Measurements from ENCODE around the gene SIMC1.

The SIMC1 gene

GRCh38 chr5:176365351-176366231, 127.4 kb downstream of the SIMC1 start, which contains the start of gene ARL10:
Gene ARL10 (plus strand): TSS chr5:176365487. CDS start chr5:176365564, 77 bp downstream.
- no peak for TF ChIP-seq EZH2phosphoT487 (conservative IDR thresholded peaks at IDR 0.05; ENCODE audit: low read length)
- no peak for TF ChIP-seq CTCF (IDR thresholded peaks at IDR 0.05; ENCODE audit: insufficient read depth, low read length, poor library complexity, severe bottlenecking)
- Histone ChIP-seq H3K9ac (ENCODE audit: low read length) (no peak within 1 kb of the TSS), H2AFZ (ENCODE audit: low read depth, low read length, severe bottlenecking) (no peak within 1 kb of the TSS)

GRCh38 chr5:176366232-176366894, 128.1 kb downstream of the SIMC1 start:
- TF ChIP-seq CTCF (IDR thresholded peaks at IDR 0.05; ENCODE audit: insufficient read depth, low read length, poor library complexity, severe bottlenecking), result no peak
- no peak for TF ChIP-seq EZH2phosphoT487 (conservative IDR thresholded peaks at IDR 0.05; ENCODE audit: low read length)
- no peaks in the 10 kb centered on the region for H3K36me3 ChIP-seq (ENCODE audit: low read length)
- no peaks in the 10 kb centered on the region for H3K9me2 ChIP-seq (replicated peaks; ENCODE audit: insufficient read depth, low read length)
- H3K4me3 ChIP-seq (ENCODE audit: insufficient read depth, low read length, poor library complexity, severe bottlenecking), result no peak overlapping the region
- H3K4me2 ChIP-seq (ENCODE audit: low read depth, low read length, poor library complexity, severe bottlenecking), result no peak overlapping the region
- no peaks in the 10 kb centered on the region for H3K27me3 ChIP-seq (ENCODE audit: low read length)
- H3F3A ChIP-seq (ENCODE audit: insufficient read depth), result peaks cover 8% of the 10 kb centered on the region; the same call in 1 of the 2 replicates
- no peak overlapping the region for H3K9ac ChIP-seq (ENCODE audit: low read length)
- H3K9me3 ChIP-seq (ENCODE audit: insufficient read depth, low read length), result no peaks in the 10 kb centered on the region
- no peak overlapping the region for H2AFZ ChIP-seq (ENCODE audit: low read depth, low read length, severe bottlenecking)
- no peaks in the 10 kb centered on the region for H4K20me1 ChIP-seq (ENCODE audit: low read depth, low read length)
- H3K27ac ChIP-seq (ENCODE audit: low read depth, low read length), result no peak overlapping the region
- peaks cover under 1% of the 10 kb centered on the region; the same call in 1 of the 2 replicates for H3K79me2 ChIP-seq (ENCODE audit: insufficient read depth, low read length)

More at GRCh38 chr5:176365351-176366231, 127.4 kb downstream of the SIMC1 start, which contains the start of gene ARL10:
- Histone ChIP-seq H3K27ac (ENCODE audit: low read depth, low read length) (no peak within 1 kb of the TSS), H3K9me3 (ENCODE audit: insufficient read depth, low read length) (no peaks in the 10 kb centered on the region), H3K36me3 (ENCODE audit: low read length) (no peaks in the 10 kb centered on the region), H4K20me1 (ENCODE audit: low read depth, low read length) (no peaks in the 10 kb centered on the region), H3K4me3 (ENCODE audit: insufficient read depth, low read length, poor library complexity, severe bottlenecking) (no peak within 1 kb of the TSS), H3K4me2 (ENCODE audit: low read depth, low read length, poor library complexity, severe bottlenecking) (no peak within 1 kb of the TSS), H3K79me2 (ENCODE audit: insufficient read depth, low read length) (peaks cover 8% of the 10 kb centered on the region), H3F3A (ENCODE audit: insufficient read depth) (peaks cover 8% of the 10 kb centered on the region; the same call in 1 of the 2 replicates), H3K27me3 (ENCODE audit: low read length) (no peaks in the 10 kb centered on the region), H3K9me2 (replicated peaks; ENCODE audit: insufficient read depth, low read length) (no peaks in the 10 kb centered on the region)

GRCh38 chr5:176368726-176369125, 130.5 kb downstream of the SIMC1 start:
- no peak for TF ChIP-seq CTCF (IDR thresholded peaks at IDR 0.05; ENCODE audit: insufficient read depth, low read length, poor library complexity, severe bottlenecking)
- no peak for TF ChIP-seq EZH2phosphoT487 (conservative IDR thresholded peaks at IDR 0.05; ENCODE audit: low read length)

More at GRCh38 chr5:176368726-176369125, 130.5 kb downstream of the SIMC1 start:
- H3K27me3 ChIP-seq (ENCODE audit: low read length), result no peaks in the 10 kb centered on the region
- H3K4me3 ChIP-seq (ENCODE audit: insufficient read depth, low read length, poor library complexity, severe bottlenecking), result no peak overlapping the region
- no peaks in the 10 kb centered on the region for H3F3A ChIP-seq (ENCODE audit: insufficient read depth)
- H3K79me2 ChIP-seq (ENCODE audit: insufficient read depth, low read length), result no peaks in the 10 kb centered on the region
- H3K27ac ChIP-seq (ENCODE audit: low read depth, low read length), result no peak overlapping the region
- H3K9ac ChIP-seq (ENCODE audit: low read length), result no peak overlapping the region
- H3K9me3 ChIP-seq (ENCODE audit: insufficient read depth, low read length), result no peaks in the 10 kb centered on the region
- H3K9me2 ChIP-seq (replicated peaks; ENCODE audit: insufficient read depth, low read length), result no peaks in the 10 kb centered on the region
- no peaks in the 10 kb centered on the region for H3K36me3 ChIP-seq (ENCODE audit: low read length)
- no peak overlapping the region for H2AFZ ChIP-seq (ENCODE audit: low read depth, low read length, severe bottlenecking)
- no peak overlapping the region for H3K4me2 ChIP-seq (ENCODE audit: low read depth, low read length, poor library complexity, severe bottlenecking)
- H4K20me1 ChIP-seq (ENCODE audit: low read depth, low read length), result no peaks in the 10 kb centered on the region
